NT2/D1 (cell line): Measurements from ENCODE around the gene FYCO1.

Source experiments
- SUZ12 ChIP-seq: IDR thresholded peaks from 2 replicates; pipeline ENCODE4 v1.6.1; 2011; ENCODE audit not compliant: insufficient read length, insufficient read depth; ENCODE audit errors: extremely low read depth
- YY1 ChIP-seq: IDR thresholded peaks from 2 replicates; pipeline ENCODE4 v1.6.1; 2011; ENCODE audit not compliant: insufficient read length, insufficient read depth

DNA sequence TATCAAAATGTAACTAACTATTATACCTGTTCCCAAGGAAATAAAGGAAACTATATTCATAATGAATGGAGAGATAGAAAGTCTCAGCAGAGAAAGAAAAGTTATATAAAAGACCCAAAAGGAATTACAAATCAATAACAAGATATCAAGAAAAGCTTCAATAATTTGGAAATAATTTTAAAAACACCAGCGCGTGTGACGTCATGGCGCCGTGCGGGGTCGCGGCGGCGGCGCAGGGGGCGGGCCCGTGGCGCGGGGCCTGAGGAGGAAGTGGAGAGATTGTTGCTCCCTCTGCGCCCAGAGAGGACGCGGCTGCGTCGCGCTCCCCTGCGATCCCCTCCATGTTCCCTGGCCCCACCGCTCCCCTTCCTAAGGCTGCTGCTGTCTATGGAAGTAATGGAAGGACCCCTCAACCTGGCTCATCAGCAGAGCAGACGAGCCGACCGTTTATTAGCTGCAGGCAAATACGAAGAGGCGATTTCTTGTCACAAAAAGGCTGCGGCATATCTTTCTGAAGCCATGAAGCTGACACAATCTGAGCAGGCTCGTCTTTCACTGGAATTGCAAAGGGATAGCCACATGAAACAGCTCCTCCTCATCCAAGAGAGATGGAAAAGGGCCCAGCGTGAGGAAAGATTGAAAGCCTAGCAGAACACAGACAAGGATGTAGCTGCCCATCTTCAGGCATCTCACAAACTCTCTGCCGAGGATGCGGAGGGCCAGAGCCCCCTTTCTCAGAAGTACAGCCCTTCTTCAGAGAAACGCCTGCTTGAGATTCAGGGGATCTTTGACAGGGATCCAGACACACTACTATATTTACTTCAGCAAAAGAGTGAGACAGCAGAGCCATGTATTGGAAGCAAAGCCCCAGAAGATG, 27.5 kb upstream of the FYCO1 start:
- TF ChIP-seq SUZ12 (no peak), YY1 (no peak)
